Stromal cell of bone marrow (primary cell): ENCODE results near the gene HIC1.

Experiments
- DNase-seq: peaks from one replicate; pipeline ENCODE4 v3.0.0-alpha.2; 2012; ENCODE audit warnings: low read depth

The HIC1 gene

DNA sequence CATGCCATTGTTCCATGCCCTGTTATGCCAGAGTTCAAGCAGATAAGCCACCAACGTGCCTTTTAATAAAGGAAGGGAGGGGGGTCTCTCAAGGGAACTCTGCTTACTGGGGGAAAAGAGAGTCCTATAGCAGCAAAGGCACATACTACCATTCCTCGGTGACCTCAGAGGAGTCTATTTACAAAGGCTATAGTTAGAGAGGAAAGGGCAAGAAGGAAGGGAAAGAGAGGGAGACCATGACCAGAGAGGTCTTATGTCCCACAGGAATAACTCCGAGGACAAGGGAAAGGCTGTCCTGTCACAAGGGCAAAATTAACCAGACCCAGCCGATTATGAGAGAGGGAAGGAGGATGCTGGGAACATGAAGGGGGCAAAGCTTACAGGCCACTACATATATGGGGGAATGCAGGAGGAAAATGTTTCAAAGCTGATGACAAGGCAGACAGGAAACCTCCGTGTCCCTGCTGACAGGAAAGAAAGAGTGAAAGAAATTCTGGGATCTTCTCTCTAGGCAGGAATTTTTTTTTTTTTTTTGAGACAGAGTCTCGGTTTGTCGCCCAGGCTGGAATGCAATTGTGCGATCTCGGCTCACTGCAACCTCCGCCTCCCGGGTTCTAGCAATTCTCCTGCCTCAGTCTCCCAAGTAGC, 51.5 kb downstream of the HIC1 start:
- no peak for DNase-seq

GRCh38 chr17:2107050-2107449, 52.1 kb downstream of the HIC1 start:
- no peak for DNase-seq

DNA sequence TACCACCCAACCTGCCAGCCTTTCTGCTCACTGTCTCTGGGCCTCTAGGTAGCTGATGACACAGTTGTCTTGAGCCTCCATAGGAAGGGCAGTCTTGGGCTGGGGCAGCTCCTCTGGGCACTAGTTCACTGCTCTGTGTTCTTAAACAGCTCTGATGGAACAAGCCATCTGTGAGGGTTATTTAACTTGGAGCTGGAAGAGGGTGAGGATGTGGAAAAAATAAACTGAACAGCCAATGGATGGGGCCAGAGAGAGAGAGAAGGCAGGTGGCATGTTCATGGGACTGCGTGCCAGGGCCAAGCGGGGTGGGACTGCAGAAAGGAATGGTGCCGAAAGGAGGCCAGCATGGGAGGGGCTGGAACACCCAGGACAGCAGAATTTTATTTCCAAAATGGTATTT, 52.6 kb downstream of the HIC1 start:
- no peak for DNase-seq

DNA sequence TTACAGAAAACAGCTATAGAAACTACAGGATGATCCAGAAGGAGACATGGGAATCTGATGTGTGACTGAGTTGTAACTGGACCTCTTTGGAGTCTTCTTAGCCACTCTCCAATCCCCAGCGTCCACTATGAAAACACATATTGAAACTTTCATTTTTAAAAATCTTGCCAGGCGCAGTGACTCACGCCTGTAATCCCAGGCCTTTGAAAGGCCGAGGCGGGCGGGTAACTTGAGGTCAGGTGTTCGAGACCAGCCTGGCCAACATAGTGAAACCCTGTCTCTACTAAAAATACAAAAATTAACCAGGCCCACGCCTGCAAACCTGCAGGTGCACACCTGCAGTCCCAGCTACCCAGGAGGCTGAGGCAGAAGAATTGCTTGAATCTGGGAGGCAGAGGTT, 53.3 kb downstream of the HIC1 start:
- peak; percentile 62 for DNase-seq

GRCh38 chr17:2110436-2110835, 55.5 kb downstream of the HIC1 start:
- DNase-seq, result no peak

DNA sequence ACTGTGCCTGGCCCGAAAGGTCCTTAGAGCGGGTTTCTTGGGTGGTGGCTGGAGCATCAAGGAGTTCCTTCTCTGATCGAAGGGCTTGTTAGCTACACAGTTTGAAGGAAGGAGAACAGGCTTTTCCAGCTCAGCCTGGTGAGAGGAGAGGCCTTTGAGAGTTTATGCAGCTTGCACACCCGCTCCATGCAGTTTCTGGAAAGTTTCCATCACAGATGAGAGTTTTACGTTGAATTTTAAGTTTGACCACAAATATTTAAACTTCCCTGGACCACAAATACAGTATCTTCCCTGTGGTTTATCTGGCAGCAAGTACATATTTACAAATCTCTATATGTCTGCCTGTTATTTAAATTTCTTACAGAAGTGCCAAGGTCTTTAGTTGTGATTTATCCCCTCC, 56.8 kb downstream of the HIC1 start:
- no peak for DNase-seq
